Endothelial cell of umbilical vein (primary cell): ENCODE results near the gene TOR1B.

Experiments
- CTCF ChIP-seq, 2 donors: IDR thresholded peaks; 1 replicate in 1 of 2; 2 replicates in 1 of 2; pipeline ENCODE4 v1.5.1; 2011; ENCODE audit warnings: low read length in 2 of 2, mild to moderate bottlenecking in 2 of 2, moderate library complexity in 2 of 2, control low read depth in 1 of 2, inconsistent platforms in 1 of 2, low read depth in 1 of 2; ENCODE audit not compliant: insufficient read depth in 1 of 2; ENCODE audit errors: extremely low read depth in 1 of 2
- EZH2 ChIP-seq: IDR thresholded peaks from 2 replicates; pipeline ENCODE4 v1.6.1; 2012; ENCODE audit warnings: borderline replicate concordance, low read depth, mild to moderate bottlenecking, moderate library complexity, low read length, inconsistent platforms; ENCODE audit not compliant: severe bottlenecking
- JUN ChIP-seq: IDR thresholded peaks from 2 replicates; pipeline ENCODE4 v1.6.1; 2011; ENCODE audit warnings: borderline replicate concordance, low read depth; ENCODE audit not compliant: insufficient read length, insufficient read depth
- POLR2AphosphoS5 ChIP-seq: IDR thresholded peaks from 2 replicates; pipeline ENCODE4 v1.6.1; 2012; ENCODE audit warnings: low read depth, mild to moderate bottlenecking, control low read depth, low read length, moderate library complexity; ENCODE audit not compliant: insufficient read depth

- TF ChIP-seq CTCF (IDR thresholded peaks at IDR 0.05; ENCODE audit: extremely low read depth in 1 of 2, insufficient read depth in 1 of 2, low read depth in 1 of 2, low read length in 2 of 2) (no peak), JUN (no peak), POLR2AphosphoS5 (no peak), EZH2 (no peak)
Observed at GRCh38 chr9:129822898-129823541, 20.0 kb downstream of the TOR1B start.
